Subcutaneous adipose tissue (tissue), 4 donors: ENCODE results near the gene LUC7L. TPM values are rescaled to one million over a fixed set of nuclear protein-coding genes. Genes with fewer than 3 reads are reported as not detected.

ENCODE experiments used
- total RNA-seq, 4 donors: library from RNA; depleted of rRNA; stranded (reverse); fragments of >200 nt; gene quantifications; one replicate each; pipeline ENCODE4 v1.1.0, GENCODE V29; 2016
- TF ChIP-seq, protein P1 (sequence below): fragments of 450-650 bp; IDR thresholded peaks from one replicate; pipeline ENCODE4 v1.5.1; 2016; ENCODE audit warnings: low read depth, mild to moderate bottlenecking, control low read depth, antibody characterized with exemption, moderate library complexity

Gene LUC7L, protein sequence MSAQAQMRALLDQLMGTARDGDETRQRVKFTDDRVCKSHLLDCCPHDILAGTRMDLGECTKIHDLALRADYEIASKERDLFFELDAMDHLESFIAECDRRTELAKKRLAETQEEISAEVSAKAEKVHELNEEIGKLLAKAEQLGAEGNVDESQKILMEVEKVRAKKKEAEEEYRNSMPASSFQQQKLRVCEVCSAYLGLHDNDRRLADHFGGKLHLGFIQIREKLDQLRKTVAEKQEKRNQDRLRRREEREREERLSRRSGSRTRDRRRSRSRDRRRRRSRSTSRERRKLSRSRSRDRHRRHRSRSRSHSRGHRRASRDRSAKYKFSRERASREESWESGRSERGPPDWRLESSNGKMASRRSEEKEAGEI
- total RNA-seq, result 100 to 1,000 TPM in 2 of 4 donors, 10 to 100 TPM in 2; 73.9 to 133 (median 94.1) TPM

DNA sequence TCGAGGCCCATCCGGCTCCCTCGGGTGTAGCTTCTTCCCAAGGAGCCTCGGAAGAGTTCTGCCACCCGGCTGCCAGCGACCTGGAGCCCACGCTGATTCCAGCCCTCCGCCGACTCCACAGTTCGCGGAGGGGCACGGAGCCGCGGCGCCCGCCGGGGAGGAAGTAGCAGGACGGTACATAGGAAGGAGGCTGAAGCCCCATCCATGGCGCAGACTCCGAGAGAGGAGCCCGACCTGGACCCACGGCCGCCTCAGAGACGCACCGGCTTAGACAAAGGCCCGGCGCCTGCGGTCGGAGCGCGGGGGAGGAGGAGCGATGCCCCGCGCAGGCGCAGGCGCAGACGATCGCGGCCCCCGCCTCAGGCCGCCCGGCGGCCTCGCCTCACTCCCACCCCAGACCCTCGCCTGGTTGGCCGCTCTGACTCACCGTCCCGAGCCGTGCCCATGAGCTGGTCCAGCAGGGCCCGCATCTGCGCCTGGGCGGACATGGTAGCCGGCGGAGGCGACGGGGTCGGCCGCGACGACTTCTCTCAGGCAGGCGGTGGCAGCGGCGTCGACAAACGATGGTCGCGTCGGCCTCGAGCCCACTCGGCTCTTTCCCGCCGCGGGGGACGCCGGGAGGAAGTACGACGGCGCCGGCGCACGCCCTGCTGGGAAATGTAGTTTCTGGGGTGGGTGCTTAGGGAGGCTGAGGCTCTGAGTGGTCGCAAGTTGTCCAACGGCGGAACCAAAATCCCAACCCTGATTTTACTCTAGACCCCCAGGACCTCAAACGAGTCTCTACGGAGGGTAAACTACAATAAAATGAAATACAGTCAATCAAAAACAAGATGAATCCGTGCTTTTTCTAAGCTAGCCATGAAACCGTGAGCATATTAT lies at the start of gene LUC7L:
LUC7L (minus strand) TSS at position 598 of the 879 bp plus-strand sequence; CDS start at position 488, 110 bp downstream.
- TF ChIP-seq, protein P1, sequence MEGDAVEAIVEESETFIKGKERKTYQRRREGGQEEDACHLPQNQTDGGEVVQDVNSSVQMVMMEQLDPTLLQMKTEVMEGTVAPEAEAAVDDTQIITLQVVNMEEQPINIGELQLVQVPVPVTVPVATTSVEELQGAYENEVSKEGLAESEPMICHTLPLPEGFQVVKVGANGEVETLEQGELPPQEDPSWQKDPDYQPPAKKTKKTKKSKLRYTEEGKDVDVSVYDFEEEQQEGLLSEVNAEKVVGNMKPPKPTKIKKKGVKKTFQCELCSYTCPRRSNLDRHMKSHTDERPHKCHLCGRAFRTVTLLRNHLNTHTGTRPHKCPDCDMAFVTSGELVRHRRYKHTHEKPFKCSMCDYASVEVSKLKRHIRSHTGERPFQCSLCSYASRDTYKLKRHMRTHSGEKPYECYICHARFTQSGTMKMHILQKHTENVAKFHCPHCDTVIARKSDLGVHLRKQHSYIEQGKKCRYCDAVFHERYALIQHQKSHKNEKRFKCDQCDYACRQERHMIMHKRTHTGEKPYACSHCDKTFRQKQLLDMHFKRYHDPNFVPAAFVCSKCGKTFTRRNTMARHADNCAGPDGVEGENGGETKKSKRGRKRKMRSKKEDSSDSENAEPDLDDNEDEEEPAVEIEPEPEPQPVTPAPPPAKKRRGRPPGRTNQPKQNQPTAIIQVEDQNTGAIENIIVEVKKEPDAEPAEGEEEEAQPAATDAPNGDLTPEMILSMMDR, result no peak

DNA sequence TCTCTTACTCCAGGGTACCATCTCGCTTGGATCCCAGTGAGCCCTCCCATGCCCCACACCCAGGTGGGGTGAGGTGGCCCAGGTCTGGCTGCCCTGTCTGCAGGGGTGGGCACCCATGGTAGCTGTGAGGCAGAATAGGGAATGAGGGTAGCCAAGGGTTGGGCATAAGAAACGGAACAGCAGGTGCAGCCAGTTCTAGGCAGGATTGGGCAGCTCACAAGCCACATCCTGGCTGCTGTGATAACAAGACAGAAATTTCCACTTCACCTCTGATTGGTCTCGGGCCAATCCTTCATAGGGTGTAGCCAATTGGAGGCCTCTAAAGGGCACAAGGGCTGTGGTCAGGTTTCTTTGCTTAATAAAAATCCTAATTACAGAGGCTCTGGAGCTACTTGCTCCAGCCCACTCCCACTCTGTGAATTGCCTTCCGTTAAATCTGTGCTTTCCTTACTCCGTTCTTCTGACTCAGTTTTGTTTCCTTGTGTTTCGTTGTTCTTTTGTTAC lies 49.7 kb upstream of the LUC7L start:
- TF ChIP-seq, protein P1, result no peak

DNA sequence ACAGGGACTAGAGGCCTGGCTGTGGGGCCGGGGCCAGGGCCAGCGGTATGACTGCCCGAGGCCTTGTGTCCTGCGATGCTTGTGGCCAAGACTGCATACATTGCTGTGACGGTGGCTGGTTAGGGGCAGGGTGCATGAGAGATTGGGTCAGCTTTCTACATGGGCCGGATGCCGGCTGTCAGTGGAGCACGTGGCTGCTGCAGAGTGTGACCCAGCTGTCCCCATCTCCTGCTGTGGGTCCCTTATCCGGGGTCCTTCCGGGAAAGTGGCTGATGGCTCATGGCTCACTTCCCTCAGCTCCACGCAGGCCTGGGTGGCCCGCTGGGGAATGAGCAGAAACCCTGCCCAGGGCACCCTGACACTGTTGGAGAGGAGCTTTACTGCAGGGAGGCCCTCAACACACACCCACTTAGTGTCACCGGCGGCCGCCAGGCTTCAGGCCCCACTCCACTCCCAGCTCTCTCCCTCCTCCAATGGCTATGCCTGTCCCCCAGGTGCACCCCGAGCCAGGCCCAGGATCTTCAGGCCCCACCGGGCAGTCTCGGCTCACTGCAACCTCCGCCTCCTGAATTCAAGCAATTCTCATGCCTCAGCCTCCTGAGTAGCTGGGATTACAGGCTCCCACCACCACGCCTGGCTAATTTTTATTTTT lies 47.3 kb upstream of the LUC7L start:
- TF ChIP-seq, protein P1, result no peak

DNA sequence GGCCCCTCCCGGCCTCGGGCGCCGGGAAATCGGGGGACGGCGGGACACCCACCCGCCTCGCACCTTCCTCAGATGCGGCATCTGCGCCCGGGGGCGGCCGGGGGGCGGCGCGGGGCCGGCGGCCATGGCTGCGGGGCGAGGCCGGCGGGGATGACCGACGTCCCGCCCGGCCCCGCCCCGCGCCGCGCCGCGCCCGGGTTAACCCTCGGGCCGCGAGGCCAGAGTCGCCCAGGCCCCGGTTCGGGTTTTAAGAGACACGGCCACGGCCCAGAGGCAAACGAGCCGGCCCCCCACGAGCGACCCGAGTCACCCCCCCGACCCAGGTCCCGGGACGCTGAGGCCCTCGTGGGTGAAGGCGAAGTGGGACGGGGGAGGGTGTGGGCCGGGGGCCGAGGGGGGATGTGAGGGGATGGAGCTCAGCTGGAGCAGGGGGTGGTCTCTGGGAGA lies 46.6 kb upstream of the LUC7L start, which contains the start of gene RGS11:
RGS11 (minus strand) TSS at position 159 of the 447 bp plus-strand sequence; CDS start at position 126, 33 bp downstream.
- TF ChIP-seq, protein P1, result no peak

DNA sequence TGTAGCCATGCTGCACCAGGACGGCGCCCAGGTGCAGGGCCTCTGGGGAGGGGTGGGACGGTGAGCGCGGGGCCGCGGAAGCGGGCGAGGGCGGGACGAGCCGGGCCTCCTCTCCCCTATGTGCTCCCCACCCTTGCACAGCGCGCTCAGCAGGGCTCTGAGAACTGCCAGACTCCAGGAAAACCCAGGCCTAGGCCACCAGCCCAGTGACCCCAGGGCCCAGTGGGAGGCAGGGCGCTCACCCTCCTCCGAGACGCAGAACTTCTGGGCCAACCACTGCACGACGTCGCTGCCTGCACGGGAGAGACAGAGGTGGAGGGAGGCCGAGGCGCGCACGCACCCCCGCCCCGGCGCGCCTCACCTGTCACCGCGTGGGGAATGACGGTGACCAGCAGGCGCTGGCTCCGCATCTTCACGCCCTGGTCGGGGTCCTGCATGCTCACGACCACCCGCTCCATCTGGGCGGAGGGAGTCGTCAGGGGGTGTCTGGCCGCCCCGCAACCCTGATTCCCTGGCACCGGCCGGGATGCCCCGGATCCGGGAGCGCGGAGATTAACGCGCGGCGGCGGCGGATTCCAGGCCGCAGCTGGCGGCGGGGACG lies 45.9 kb upstream of the LUC7L start:
- TF ChIP-seq, protein P1, result no peak

DNA sequence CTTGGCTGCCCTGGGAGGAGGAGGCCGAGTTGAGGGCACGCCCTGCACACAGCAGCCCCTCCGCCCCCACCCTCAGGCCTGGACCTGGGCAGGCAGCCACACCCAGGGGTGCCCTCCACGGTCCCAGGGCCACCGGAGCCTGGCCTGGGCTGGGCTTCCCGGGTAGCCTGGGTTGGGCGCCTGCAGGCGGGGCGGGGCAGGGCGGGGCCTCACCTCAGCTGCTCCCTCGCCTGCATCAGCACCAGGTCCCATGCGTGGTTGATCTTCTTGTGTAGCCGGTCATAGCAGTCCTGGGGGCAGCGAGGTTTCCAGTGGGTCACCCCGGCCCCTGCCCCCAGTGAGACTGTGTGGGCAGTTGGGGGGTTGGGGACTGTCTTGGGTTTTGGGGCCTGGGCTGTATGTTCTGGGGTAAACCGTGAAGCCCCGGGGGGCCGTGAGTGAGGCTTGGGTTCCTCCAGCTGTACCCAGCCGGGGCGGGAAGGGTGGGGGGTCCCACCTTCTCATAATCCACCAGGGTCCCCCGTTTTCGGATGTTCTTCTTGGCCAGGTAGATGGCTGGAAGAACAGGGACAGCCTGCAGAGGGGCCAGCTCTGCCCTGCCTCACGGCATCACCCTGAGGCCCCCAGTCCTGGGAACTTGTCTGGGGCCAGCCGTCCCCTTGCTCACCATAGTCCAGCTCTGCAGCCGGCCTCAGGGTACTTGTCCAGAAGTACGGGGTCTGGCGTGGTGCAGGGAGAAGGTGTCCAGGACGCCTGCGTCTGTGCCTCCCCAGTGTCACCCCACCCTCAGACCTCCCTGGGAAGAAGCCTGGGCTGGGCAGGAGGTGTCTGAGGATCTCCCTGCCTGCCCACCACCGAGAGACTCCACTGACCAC lies 44.5 kb upstream of the LUC7L start:
- TF ChIP-seq, protein P1, result no peak
